Body of pancreas (tissue), 4 donors: ENCODE results near the gene SLC39A10.

Experiments
- CTCF ChIP-seq, 7 experiments: fragments of 450-650 bp in 4 of 7; fragments of 200-600 bp in 3 of 7; sonication (generic) in 3 of 7; IDR thresholded peaks; one replicate each; pipeline ENCODE4 v1.5.1; 2016 to 2019; ENCODE audit warnings: antibody characterized with exemption in 7 of 7
- POLR2A ChIP-seq, 3 donors: fragments of 450-650 bp; IDR thresholded peaks; one replicate each; pipeline ENCODE4 v1.6.1; 2016; ENCODE audit warnings: antibody characterized with exemption in 3 of 3, mild to moderate bottlenecking in 2 of 3

GRCh38 chr2:195697681-195698220 is 40.7 kb downstream of the SLC39A10 start:
- TF ChIP-seq CTCF (IDR thresholded peaks at IDR 0.05), result no peak
- no peak for TF ChIP-seq POLR2A (IDR thresholded peaks at IDR 0.05)
